ENCODE results near the gene MACROD1. TPM values are rescaled to one million over a fixed set of nuclear protein-coding genes. Genes with fewer than 3 reads are reported as not detected.

Gene MACROD1
- total and polyA plus RNA-seq, 2 experiments from 2014 or later: 21.2 to 403 TPM

DNA sequence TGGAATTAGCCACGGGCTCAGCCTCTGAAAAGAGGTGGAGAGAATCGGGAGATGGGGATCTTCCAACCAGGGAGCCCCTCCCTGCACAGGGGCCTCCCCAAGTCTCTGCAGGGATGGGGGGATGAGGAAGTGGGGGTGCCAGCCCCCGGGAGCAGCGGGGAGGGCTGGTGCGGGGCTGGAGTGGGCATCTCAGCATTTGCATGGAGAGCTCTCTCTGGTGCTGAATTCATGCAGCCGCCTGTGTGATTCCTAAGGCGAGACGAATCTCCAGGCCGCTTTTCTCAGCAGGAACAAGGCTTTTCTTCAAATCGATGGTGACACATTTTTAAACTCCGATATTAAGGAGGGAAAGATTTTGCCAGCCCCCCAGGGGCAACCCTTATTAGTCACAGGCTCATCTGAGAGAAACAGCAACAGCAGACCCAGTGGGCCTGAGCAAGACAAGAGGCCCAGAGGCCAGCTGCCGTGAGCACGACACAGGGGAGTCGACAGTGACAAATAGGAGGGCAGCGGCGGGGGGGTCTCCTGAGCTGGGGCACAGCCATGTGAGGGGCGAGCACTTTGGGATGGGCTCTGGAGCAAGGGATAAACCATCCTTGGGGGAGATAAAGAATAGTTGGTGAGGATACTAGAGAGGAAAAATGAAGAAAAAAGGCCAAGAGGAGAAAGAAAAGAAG lies 29.0 kb downstream of the MACROD1 start:
- 80 to 82% methylated on average over 13 to 17 of the region's 17 CpGs for WGBS, 2 experiments (ENCODE audit: low coverage in 1 of 2, low lambda C conversion rate in 2 of 2, missing lambda C conversion rate in 2 of 2)
- Histone ChIP-seq H3K9ac (no peak overlapping the region), H3K4me1 (ENCODE audit: insufficient read depth) (no peaks in the 10 kb centered on the region), H4K20me1 (ENCODE audit: insufficient read depth) (no peaks in the 10 kb centered on the region), H3K9me3 (ENCODE audit: low read depth) (no peaks in the 10 kb centered on the region), H3K36me3 (ENCODE audit: low read depth) (no peaks in the 10 kb centered on the region), H3K4me3 (no peak overlapping the region), H3K79me2 (ENCODE audit: insufficient read depth) (no peaks in the 10 kb centered on the region), H3K9me2 (ENCODE audit: insufficient read depth) (no peaks in the 10 kb centered on the region), H3K27me3 (replicated peaks; ENCODE audit: insufficient read depth) (no peaks in the 10 kb centered on the region), H3K4me2 (ENCODE audit: unreplicated experiment) (no peak overlapping the region), H3F3A (ENCODE audit: insufficient read depth) (no peaks in the 10 kb centered on the region), H2AFZ (no peak overlapping the region), H3K27ac (no peak overlapping the region)
- TF ChIP-seq EZH2phosphoT487 (IDR thresholded peaks at IDR 0.05; ENCODE audit: insufficient read depth, low read depth): no peak
- TF ChIP-seq EZH2 (IDR thresholded peaks at IDR 0.05; ENCODE audit: insufficient read depth, poor library complexity, severe bottlenecking): no peak
- DNase-seq: no peak
- in situ Hi-C loops (cut with MboI): no loop called here

DNA sequence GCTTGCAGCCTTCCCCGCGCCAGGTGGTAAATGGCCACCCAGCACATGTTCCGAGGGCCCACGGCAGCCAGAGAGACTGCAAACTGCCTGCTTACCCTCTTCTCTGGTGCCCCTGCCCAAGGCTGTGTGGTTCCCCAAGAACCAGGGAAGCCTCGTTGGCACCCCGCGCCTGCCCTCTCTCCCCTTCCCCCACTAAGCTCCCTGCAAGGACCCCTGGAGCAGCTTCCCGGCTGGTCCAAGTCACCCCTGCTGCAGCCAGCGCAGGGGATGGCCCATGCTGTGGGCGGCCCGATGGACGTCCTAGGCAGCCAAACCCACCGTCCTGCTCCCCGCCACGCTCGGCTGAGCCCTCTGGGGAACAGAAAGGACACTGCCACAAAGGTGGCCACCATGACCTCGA lies 30.2 kb downstream of the MACROD1 start:
- H3K4me3 ChIP-seq: no peak overlapping the region
- no peaks in the 10 kb centered on the region for H3K79me2 ChIP-seq (ENCODE audit: insufficient read depth)
- no peak for TF ChIP-seq EZH2 (IDR thresholded peaks at IDR 0.05; ENCODE audit: insufficient read depth, poor library complexity, severe bottlenecking)
- TF ChIP-seq EZH2phosphoT487 (IDR thresholded peaks at IDR 0.05; ENCODE audit: insufficient read depth, low read depth): no peak
- H3K9me3 ChIP-seq (ENCODE audit: low read depth): no peaks in the 10 kb centered on the region
- H3K4me1 ChIP-seq (ENCODE audit: insufficient read depth): no peaks in the 10 kb centered on the region
- no peak overlapping the region for H3K27ac ChIP-seq
- H4K20me1 ChIP-seq (ENCODE audit: insufficient read depth): no peaks in the 10 kb centered on the region
- DNase-seq: no peak
- WGBS, 2 experiments (ENCODE audit: low coverage in 1 of 2, low lambda C conversion rate in 2 of 2, missing lambda C conversion rate in 2 of 2): 89 to 92% methylated on average over 14 to 17 of the region's 17 CpGs
- in situ Hi-C loops (cut with MboI): no loop called here
- H3K9ac ChIP-seq: no peak overlapping the region
- no peak overlapping the region for H3K4me2 ChIP-seq (ENCODE audit: unreplicated experiment)
- no peak overlapping the region for H2AFZ ChIP-seq
- no peaks in the 10 kb centered on the region for H3K27me3 ChIP-seq (replicated peaks; ENCODE audit: insufficient read depth)
- no peaks in the 10 kb centered on the region for H3F3A ChIP-seq (ENCODE audit: insufficient read depth)
- no peaks in the 10 kb centered on the region for H3K9me2 ChIP-seq (ENCODE audit: insufficient read depth)
- no peaks in the 10 kb centered on the region for H3K36me3 ChIP-seq (ENCODE audit: low read depth)

DNA sequence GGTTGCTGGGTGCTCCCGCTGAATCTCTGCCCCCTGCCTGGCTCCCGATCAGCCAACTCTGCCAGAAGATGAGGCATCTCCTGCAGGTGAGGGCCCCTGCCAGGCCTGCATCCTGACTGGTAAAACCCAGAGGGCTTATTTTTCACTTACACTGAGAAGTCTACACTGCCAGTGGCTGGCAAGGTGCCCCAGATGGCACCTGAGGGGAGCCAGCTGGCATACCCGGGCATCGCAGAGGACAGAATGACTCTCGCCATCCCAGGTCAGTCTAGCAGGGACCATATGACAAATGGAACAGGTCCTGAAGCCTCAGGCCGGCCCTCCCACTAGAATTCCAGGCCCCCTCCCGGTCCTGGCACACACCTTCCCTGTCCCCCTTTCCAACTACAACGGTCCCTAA lies 30.9 kb downstream of the MACROD1 start:
- H3K27ac ChIP-seq: no peak overlapping the region
- H3K9me3 ChIP-seq (ENCODE audit: low read depth): no peaks in the 10 kb centered on the region
- TF ChIP-seq EZH2 (IDR thresholded peaks at IDR 0.05; ENCODE audit: insufficient read depth, poor library complexity, severe bottlenecking) (no peak), EZH2phosphoT487 (IDR thresholded peaks at IDR 0.05; ENCODE audit: insufficient read depth, low read depth) (no peak)
- H3K9ac ChIP-seq: no peak overlapping the region
- H3K4me1 ChIP-seq (ENCODE audit: insufficient read depth): no peaks in the 10 kb centered on the region
- no peak overlapping the region for H3K4me3 ChIP-seq
- no peaks in the 10 kb centered on the region for H3K27me3 ChIP-seq (replicated peaks; ENCODE audit: insufficient read depth)
- H4K20me1 ChIP-seq (ENCODE audit: insufficient read depth): no peaks in the 10 kb centered on the region
- DNase-seq: no peak
- H3F3A ChIP-seq (ENCODE audit: insufficient read depth): no peaks in the 10 kb centered on the region
- in situ Hi-C loops (cut with MboI): no loop called here
- no peak overlapping the region for H3K4me2 ChIP-seq (ENCODE audit: unreplicated experiment)
- no peaks in the 10 kb centered on the region for H3K36me3 ChIP-seq (ENCODE audit: low read depth)
- no peak overlapping the region for H2AFZ ChIP-seq
- no peaks in the 10 kb centered on the region for H3K9me2 ChIP-seq (ENCODE audit: insufficient read depth)
- 98% methylated on average over 7 of the region's 8 CpGs for WGBS, 2 experiments (ENCODE audit: low coverage in 1 of 2, low lambda C conversion rate in 2 of 2, missing lambda C conversion rate in 2 of 2)
- H3K79me2 ChIP-seq (ENCODE audit: insufficient read depth): no peaks in the 10 kb centered on the region

DNA sequence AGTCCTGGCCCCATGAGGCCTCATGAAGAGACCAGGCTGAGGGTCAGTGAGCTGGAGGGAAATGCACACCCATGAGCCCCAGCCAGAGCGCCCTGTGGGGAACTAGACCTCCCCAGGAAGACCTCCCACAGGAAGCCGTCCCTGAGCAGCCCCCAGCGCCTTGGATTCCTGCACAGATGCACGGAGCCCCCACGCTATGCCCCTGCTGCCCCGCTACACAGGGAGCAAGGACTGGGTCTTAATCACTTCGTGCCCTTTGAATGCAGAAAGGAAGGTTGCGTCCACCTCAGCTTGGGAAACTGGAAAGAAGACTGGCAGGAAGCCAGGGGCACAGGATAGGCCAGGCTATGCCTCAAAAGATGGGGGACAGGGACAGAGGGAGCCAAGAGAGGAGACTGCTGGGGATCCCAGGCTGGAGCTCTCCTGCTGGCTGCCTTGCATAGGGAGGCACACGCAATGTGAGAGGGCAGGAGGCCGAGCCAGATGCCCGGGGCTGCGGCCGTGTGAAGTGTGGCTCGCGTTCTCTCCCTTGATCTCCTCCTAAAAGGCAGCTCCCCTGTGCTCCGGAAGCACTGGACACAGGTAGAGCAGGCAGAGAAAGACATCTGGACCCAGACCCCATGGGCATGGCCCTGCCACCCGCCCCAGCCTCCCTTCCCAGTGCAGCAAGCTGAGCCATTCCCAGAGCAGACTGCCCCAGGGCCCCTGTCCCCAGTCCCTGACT lies 32.8 kb downstream of the MACROD1 start:
- in situ Hi-C loops (cut with MboI): no loop called here
- no peak overlapping the region for H3K27ac ChIP-seq
- H3K4me3 ChIP-seq: no peak overlapping the region
- no peak for DNase-seq
- no peak overlapping the region for H2AFZ ChIP-seq
- H3F3A ChIP-seq (ENCODE audit: insufficient read depth): no peaks in the 10 kb centered on the region
- H3K36me3 ChIP-seq (ENCODE audit: low read depth): no peaks in the 10 kb centered on the region
- H4K20me1 ChIP-seq (ENCODE audit: insufficient read depth): no peaks in the 10 kb centered on the region
- H3K9me3 ChIP-seq (ENCODE audit: low read depth): no peaks in the 10 kb centered on the region
- no peaks in the 10 kb centered on the region for H3K9me2 ChIP-seq (ENCODE audit: insufficient read depth)
- no peaks in the 10 kb centered on the region for H3K79me2 ChIP-seq (ENCODE audit: insufficient read depth)
- no peak overlapping the region for H3K4me2 ChIP-seq (ENCODE audit: unreplicated experiment)
- no peak overlapping the region for H3K9ac ChIP-seq
- H3K27me3 ChIP-seq (replicated peaks; ENCODE audit: insufficient read depth): no peaks in the 10 kb centered on the region
- no peaks in the 10 kb centered on the region for H3K4me1 ChIP-seq (ENCODE audit: insufficient read depth)
- WGBS, 2 experiments (ENCODE audit: low coverage in 1 of 2, low lambda C conversion rate in 2 of 2, missing lambda C conversion rate in 2 of 2): 93 to 94% methylated on average over 15 to 17 of the region's 17 CpGs
- no peak for TF ChIP-seq EZH2 (IDR thresholded peaks at IDR 0.05; ENCODE audit: insufficient read depth, poor library complexity, severe bottlenecking)
- TF ChIP-seq EZH2phosphoT487 (IDR thresholded peaks at IDR 0.05; ENCODE audit: insufficient read depth, low read depth): no peak

Measured in GM23248 (cell line).